HepG2 (cell line): Measurements from ENCODE around the gene CACNA1G. TPM values are rescaled to one million over a fixed set of nuclear protein-coding genes. Genes with fewer than 3 reads are reported as not detected.

ENCODE experiments used
- FOXP1 ChIP-seq, 2 experiments: fragments of 450-650 bp in 1 of 2; IDR thresholded peaks; 2 replicates each; pipeline ENCODE4 v1.6.1; 2017 to 2018; ENCODE audit warnings: antibody characterized with exemption in 1 of 2
- GATAD1 ChIP-seq: IDR thresholded peaks from 2 replicates; pipeline ENCODE4 v1.6.1; 2016; ENCODE audit warnings: missing genetic modification reagents, missing compliant biosample characterization
- HMGXB3 ChIP-seq: sonication (generic); formaldehyde crosslinking; IDR thresholded peaks from 2 replicates; pipeline ENCODE4 v1.4.0; 2020; ENCODE audit warnings: missing genetic modification reagents, borderline replicate concordance
- MAFG ChIP-seq: sonication (generic); formaldehyde crosslinking; IDR thresholded peaks from 2 replicates; pipeline ENCODE4 v1.5.1; 2020; ENCODE audit warnings: mild to moderate bottlenecking, missing genetic modification reagents
- MATR3 ChIP-seq: sonication (generic); formaldehyde crosslinking; IDR thresholded peaks from 2 replicates; pipeline ENCODE4 v1.4.0; 2020; ENCODE audit warnings: missing genetic modification reagents
- MAZ ChIP-seq, 2 experiments: sonication (generic) in 1 of 2; formaldehyde crosslinking in 1 of 2; IDR thresholded peaks; 2 replicates each; pipeline versions ENCODE4 v1.5.0 to v1.6.1; 2012 to 2020; ENCODE audit warnings: low read depth in 2 of 2, mild to moderate bottlenecking in 2 of 2, borderline replicate concordance in 1 of 2, improper control_type of control experiment in 1 of 2, low read length in 1 of 2, missing genetic modification reagents in 1 of 2, moderate library complexity in 1 of 2
- MLXIP ChIP-seq: sonication (generic); formaldehyde crosslinking; IDR thresholded peaks from 2 replicates; pipeline ENCODE4 v1.9.0; 2021; ENCODE audit warnings: missing genetic modification reagents, borderline replicate concordance
- NONO ChIP-seq, 2 experiments: fragments of 450-650 bp in 1 of 2; sonication (generic) in 1 of 2; formaldehyde crosslinking in 1 of 2; IDR thresholded peaks in 1 of 2; conservative IDR thresholded peaks in 1 of 2; 2 replicates each; pipeline versions ENCODE4 v1.6.1 to v1.8.0; 2017 to 2022; ENCODE audit warnings: mild to moderate bottlenecking in 1 of 2, missing genetic modification reagents in 1 of 2, moderate library complexity in 1 of 2
- SYNCRIP ChIP-seq: fragments of 200-400 bp; formaldehyde crosslinking; IDR thresholded peaks from 2 replicates; pipeline ENCODE4 v1.6.1; 2018; ENCODE audit warnings: mild to moderate bottlenecking, low read depth, low read length; ENCODE audit not compliant: insufficient read depth
- ZNF614 ChIP-seq: IDR thresholded peaks from 2 replicates; pipeline ENCODE4 v1.6.1; 2018; ENCODE audit warnings: missing biosample characterization, missing genetic modification reagents, inconsistent platforms, borderline replicate concordance
- ZNF703 ChIP-seq: sonication (generic); formaldehyde crosslinking; IDR thresholded peaks from 2 replicates; pipeline ENCODE4 v1.5.1; 2020; ENCODE audit warnings: missing genetic modification reagents, mild to moderate bottlenecking, moderate library complexity, borderline replicate concordance
- ZNF891 ChIP-seq: sonication (generic); formaldehyde crosslinking; IDR thresholded peaks from 2 replicates; pipeline ENCODE4 v1.5.0; 2020; ENCODE audit warnings: mild to moderate bottlenecking, missing genetic modification reagents
- ZSCAN5A ChIP-seq: sonication (generic); formaldehyde crosslinking; IDR thresholded peaks from 2 replicates; pipeline ENCODE4 v1.8.0; 2022; ENCODE audit warnings: mild to moderate bottlenecking, missing genetic modification reagents, borderline replicate concordance
- polyA plus RNA-seq, 8 experiments: library from polyadenylated mRNA; depleted of rRNA in 3 of 8; stranded (reverse) in 7 of 8; unstranded in 1 of 8; fragments of >200 nt; fragmentation: Illumina TruSeq in 4 of 8; extraction: Trizol in 4 of 8; gene quantifications; 2 replicates each; pipeline versions ENCODE4 v1.2.1 to v1.2.3, GENCODE V29; 2011 to 2016; ENCODE audit warnings: low read depth in 4 of 8, missing spikeins in 1 of 8, mixed read lengths in 1 of 8; ENCODE audit not compliant: insufficient read depth in 1 of 8
- total RNA-seq, 5 experiments: library from RNA; depleted of rRNA; stranded (reverse); fragments of >200 nt; fragmentation: Illumina TruSeq; extraction: Trizol; gene quantifications; 2 replicates each; pipeline ENCODE4 v1.2.3, GENCODE V29; 2016; ENCODE audit warnings: low read depth in 1 of 5
- TF ChIP-seq, protein P1 (sequence below): sonication (generic); formaldehyde crosslinking; IDR thresholded peaks from 2 replicates; pipeline ENCODE4 v1.8.0; 2022; ENCODE audit warnings: mild to moderate bottlenecking, missing genetic modification reagents, moderate library complexity

CACNA1G gene
- total and polyA plus RNA-seq, 2 of the 13 experiments (the other 11 are each of a cell fraction or from before 2014, with no cell fraction given), result 0.02 TPM; not detected in 1

- TF ChIP-seq MAZ (IDR thresholded peaks at IDR 0.05; ENCODE audit: borderline replicate concordance, low read depth, low read length) (no peak), MAZ (CRISPR knock-in tag; IDR thresholded peaks at IDR 0.05; ENCODE audit: low read depth) (no peak), ZNF891 (CRISPR knock-in tag) (no peak), NONO (IDR thresholded peaks at IDR 0.05) (no peak), NONO (CRISPR knock-in tag; conservative IDR thresholded peaks at IDR 0.05) (no peak), FOXP1 (IDR thresholded peaks at IDR 0.05) (no peak), FOXP1 (CRISPR knock-in tag; IDR thresholded peaks at IDR 0.05) (no peak), SYNCRIP (no peak), ZSCAN5A (CRISPR knock-in tag) (0 out of 2 replicates have a peak, but pooled peaks have one; percentile 29), MAFG (CRISPR knock-in tag) (no peak), MATR3 (no peak), MLXIP (CRISPR knock-in tag) (no peak), HMGXB3 (CRISPR knock-in tag) (no peak), GATAD1 (CRISPR knock-in tag) (peak; percentile 50), ZNF703 (CRISPR knock-in tag) (no peak), ZNF614 (no peak)
- TF ChIP-seq, protein P1, sequence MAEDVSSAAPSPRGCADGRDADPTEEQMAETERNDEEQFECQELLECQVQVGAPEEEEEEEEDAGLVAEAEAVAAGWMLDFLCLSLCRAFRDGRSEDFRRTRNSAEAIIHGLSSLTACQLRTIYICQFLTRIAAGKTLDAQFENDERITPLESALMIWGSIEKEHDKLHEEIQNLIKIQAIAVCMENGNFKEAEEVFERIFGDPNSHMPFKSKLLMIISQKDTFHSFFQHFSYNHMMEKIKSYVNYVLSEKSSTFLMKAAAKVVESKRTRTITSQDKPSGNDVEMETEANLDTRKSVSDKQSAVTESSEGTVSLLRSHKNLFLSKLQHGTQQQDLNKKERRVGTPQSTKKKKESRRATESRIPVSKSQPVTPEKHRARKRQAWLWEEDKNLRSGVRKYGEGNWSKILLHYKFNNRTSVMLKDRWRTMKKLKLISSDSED (CRISPR knock-in tag), result no peak
Measured at GRCh38 chr17:50517504-50518383, 42.8 kb upstream of the CACNA1G start (continued).
